GM23338 (cell line): Measurements from ENCODE around the gene FRMD4A. TPM values are rescaled to one million over a fixed set of nuclear protein-coding genes. Genes with fewer than 3 reads are reported as not detected.
A peak's percentile ranks its signal among the peaks of the same experiment; 100 is the strongest.

Source experiments
- ATAC-seq: fragments of 200-7000 bp; cut with Tn5 transposase; 3 replicates; pipeline ENCODE4 v1.9.1; 2020
- DNase-seq: peaks from one replicate; pipeline ENCODE4 v3.0.0-alpha.2; 2015; ENCODE audit warnings: low spot score
- H2AFZ ChIP-seq: fragments of 200-600 bp; sonication (generic); 2 replicates; pipeline ENCODE4 v1.8.0; 2016; ENCODE audit warnings: antibody characterized with exemption, mild to moderate bottlenecking, moderate library complexity
- H3F3A ChIP-seq: fragments of 200-600 bp; sonication (generic); replicated peaks from 2 replicates; pipeline ENCODE4 v1.8.0; 2017; ENCODE audit warnings: antibody characterized with exemption, mixed run types, low read depth
- H3K27ac ChIP-seq: fragments of 200-600 bp; sonication (generic); 2 replicates; pipeline ENCODE4 v1.6.1; 2016; ENCODE audit warnings: low read depth
- H3K27me3 ChIP-seq: fragments of 200-600 bp; sonication (generic); 2 replicates; pipeline ENCODE4 v1.8.0; 2016; ENCODE audit warnings: mild to moderate bottlenecking, mixed run types, moderate library complexity; ENCODE audit not compliant: insufficient read depth
- H3K36me3 ChIP-seq: fragments of 200-600 bp; sonication (generic); 2 replicates; pipeline ENCODE4 v1.8.0; 2016; ENCODE audit warnings: mild to moderate bottlenecking; ENCODE audit not compliant: insufficient read depth
- H3K4me1 ChIP-seq: fragments of 200-600 bp; sonication (generic); 2 replicates; pipeline ENCODE4 v1.8.0; 2016; ENCODE audit warnings: mild to moderate bottlenecking, moderate library complexity; ENCODE audit not compliant: insufficient read depth
- H3K4me2 ChIP-seq: fragments of 200-600 bp; sonication (generic); 2 replicates; pipeline ENCODE4 v1.7.1; 2017; ENCODE audit warnings: mixed run types
- H3K4me3 ChIP-seq: fragments of 200-600 bp; sonication (generic); 2 replicates; pipeline ENCODE4 v1.6.1; 2016; ENCODE audit warnings: mixed run types
- H3K79me2 ChIP-seq: fragments of 200-600 bp; sonication (generic); replicated peaks from 2 replicates; pipeline ENCODE4 v1.8.0; 2017; ENCODE audit warnings: mild to moderate bottlenecking; ENCODE audit not compliant: insufficient read depth
- H3K9me2 ChIP-seq: fragments of 200-600 bp; sonication (generic); 2 replicates; pipeline ENCODE4 v1.8.0; 2017; ENCODE audit not compliant: insufficient read depth
- H4K20me1 ChIP-seq: fragments of 200-600 bp; sonication (generic); replicated peaks from 2 replicates; pipeline ENCODE4 v1.8.0; 2017; ENCODE audit warnings: mild to moderate bottlenecking; ENCODE audit not compliant: insufficient read depth
- H3K27ac Mint-ChIP-seq: 2 replicates; pipeline ENCODE4 v1.8.0; 2020; ENCODE audit warnings: inconsistent platforms, mild to moderate bottlenecking, moderate library complexity, mixed read lengths
- H3K27me3 Mint-ChIP-seq: 3 replicates; pipeline ENCODE4 v1.8.0; 2022; ENCODE audit warnings: low read depth, mild to moderate bottlenecking, moderate library complexity, mixed read lengths, inconsistent platforms; ENCODE audit not compliant: insufficient read depth, poor library complexity
- H3K36me3 Mint-ChIP-seq: 3 replicates; pipeline ENCODE4 v1.8.0; 2021; ENCODE audit warnings: low read depth, mild to moderate bottlenecking, inconsistent platforms, moderate library complexity, mixed read lengths
- H3K4me1 Mint-ChIP-seq: 3 replicates; pipeline ENCODE4 v1.8.0; 2020; ENCODE audit warnings: mild to moderate bottlenecking, inconsistent platforms, mixed read lengths
- H3K4me3 Mint-ChIP-seq: 3 replicates; pipeline ENCODE4 v1.8.0; 2021; ENCODE audit warnings: moderate library complexity, mild to moderate bottlenecking, inconsistent platforms, mixed read lengths
- H3K9me3 Mint-ChIP-seq: 3 replicates; pipeline ENCODE4 v1.8.0; 2020; ENCODE audit warnings: moderate library complexity, mild to moderate bottlenecking, inconsistent platforms, mixed read lengths
- CTCF ChIP-seq, 2 experiments: fragments of 200-600 bp in 1 of 2; sonication (generic) in 1 of 2; conservative IDR thresholded peaks; 2 replicates each; pipeline versions ENCODE4 v1.5.1 to v1.6.1; 2016 to 2017; ENCODE audit warnings: antibody characterized with exemption in 2 of 2, low read depth in 2 of 2, mild to moderate bottlenecking in 2 of 2, moderate library complexity in 1 of 2
- EZH2 ChIP-seq: fragments of 200-600 bp; sonication (generic); IDR thresholded peaks from one replicate; pipeline ENCODE4 v1.8.0; 2017; ENCODE audit warnings: antibody characterized with exemption, mild to moderate bottlenecking, low read depth; ENCODE audit not compliant: unreplicated experiment
- EZH2phosphoT487 ChIP-seq: fragments of 200-600 bp; sonication (generic); IDR thresholded peaks from one replicate; pipeline ENCODE4 v1.8.1; 2018; ENCODE audit warnings: antibody characterized with exemption; ENCODE audit not compliant: unreplicated experiment
- NANOG ChIP-seq: IDR thresholded peaks from 2 replicates; pipeline ENCODE4 v1.6.1; 2016; ENCODE audit warnings: antibody characterized with exemption, borderline replicate concordance
- POLR2AphosphoS5 ChIP-seq: IDR thresholded peaks from 2 replicates; pipeline ENCODE4 v1.6.1; 2016; ENCODE audit warnings: antibody characterized with exemption, low read depth
- polyA plus RNA-seq: library from polyadenylated mRNA; unstranded; fragments of >200 nt; fragmentation: Nextera tagmentation; extraction: Ambion mirVana; gene quantifications from 2 replicates; pipeline ENCODE4 v1.2.1, GENCODE V29; 2016
- total RNA-seq: library from RNA; depleted of rRNA; stranded (reverse); fragments of >200 nt; shearing (Covaris generic); gene quantifications from 2 replicates; pipeline ENCODE4 v1.2.3, GENCODE V29; 2014

Gene FRMD4A
- total and polyA plus RNA-seq, 2 experiments from 2014 or later = 14.0 to 20.1 TPM

- no peaks in the 10 kb centered on the region for H4K20me1 ChIP-seq
- TF ChIP-seq EZH2 (no peak), EZH2phosphoT487 (no peak), CTCF (conservative IDR thresholded peaks at IDR 0.05; ENCODE audit: low read depth in 2 of 2) (no peak)
- Mint-ChIP-seq H3K27ac (peak overlapping the region; percentile 88), H3K4me1 (peaks cover 82% of the 10 kb centered on the region), H3K4me3 (peak overlapping the region; percentile 88), H3K36me3 (peaks cover 15% of the 10 kb centered on the region), H3K9me3 (no peaks in the 10 kb centered on the region), H3K27me3 (peaks cover 20% of the 10 kb centered on the region)
- H3F3A ChIP-seq = no peaks in the 10 kb centered on the region
- H3K79me2 ChIP-seq = no peaks in the 10 kb centered on the region
- peak; percentile 55 for DNase-seq
- peak overlapping the region; percentile 76 for H3K4me2 ChIP-seq
- H3K27ac ChIP-seq = peak overlapping the region; percentile 88
- no peaks in the 10 kb centered on the region for H3K27me3 ChIP-seq
- no peak overlapping the region for H2AFZ ChIP-seq
- H3K36me3 ChIP-seq = no peaks in the 10 kb centered on the region
- H3K9me2 ChIP-seq = no peaks in the 10 kb centered on the region
- H3K4me3 ChIP-seq = peak overlapping the region; percentile 47
- H3K4me1 ChIP-seq = peaks cover 49% of the 10 kb centered on the region
- peak; percentile 64 for ATAC-seq
These were observed 624.5 kb downstream of the FRMD4A start for GRCh38 chr10:13706175-13706574.

- Mint-ChIP-seq H3K27ac (peak overlapping the region; percentile 88), H3K36me3 (peaks cover 18% of the 10 kb centered on the region), H3K4me1 (peaks cover 77% of the 10 kb centered on the region), H3K4me3 (peak overlapping the region; percentile 88), H3K27me3 (peaks cover 16% of the 10 kb centered on the region), H3K9me3 (no peaks in the 10 kb centered on the region)
- Histone ChIP-seq H3K27me3 (no peaks in the 10 kb centered on the region), H4K20me1 (no peaks in the 10 kb centered on the region), H2AFZ (no peak overlapping the region), H3K4me1 (peaks cover 49% of the 10 kb centered on the region), H3K36me3 (no peaks in the 10 kb centered on the region), H3K4me3 (peak overlapping the region; percentile 47), H3K9me2 (no peaks in the 10 kb centered on the region), H3F3A (no peaks in the 10 kb centered on the region), H3K27ac (peak overlapping the region; percentile 88; the same call in 1 of the 2 replicates), H3K4me2 (peak overlapping the region; percentile 76), H3K79me2 (no peaks in the 10 kb centered on the region)
- DNase-seq = no peak
- TF ChIP-seq NANOG (no peak), EZH2 (no peak), CTCF (conservative IDR thresholded peaks at IDR 0.05; ENCODE audit: low read depth in 2 of 2) (no peak), POLR2AphosphoS5 (no peak)
- peak; percentile 7 for ATAC-seq
These were observed 625.1 kb downstream of the FRMD4A start for GRCh38 chr10:13705526-13706174.
